NCI-H774 (cell line): ENCODE data around the gene CREBBP.

Experiments
- DNase-seq: peaks from one replicate; lab custom pipeline; 2025; lab: John Stamatoyannopoulos, UW

The CREBBP gene

GRCh38 chr16:3767333-3767986 is 113.1 kb downstream of the CREBBP start:
- no peak for DNase-seq

DNA sequence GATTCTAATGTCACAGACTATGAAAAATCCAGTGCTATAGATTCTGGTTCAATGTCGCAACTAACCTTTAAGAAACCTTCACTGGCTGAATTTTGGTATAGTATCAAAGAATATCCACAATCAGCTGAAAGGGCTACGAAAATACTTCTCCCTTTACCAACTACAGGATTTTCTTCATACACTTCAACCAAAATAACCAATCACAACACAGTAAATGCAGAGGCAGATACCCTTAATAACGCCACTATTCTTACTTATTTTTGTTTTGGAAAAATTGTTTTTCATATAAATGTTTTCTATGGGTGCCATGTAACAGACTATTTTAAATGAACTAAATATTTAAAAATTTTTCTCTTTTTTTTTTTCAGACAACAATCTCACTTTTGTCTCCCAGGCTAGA is 114.3 kb downstream of the CREBBP start:
- DNase-seq, result no peak

DNA sequence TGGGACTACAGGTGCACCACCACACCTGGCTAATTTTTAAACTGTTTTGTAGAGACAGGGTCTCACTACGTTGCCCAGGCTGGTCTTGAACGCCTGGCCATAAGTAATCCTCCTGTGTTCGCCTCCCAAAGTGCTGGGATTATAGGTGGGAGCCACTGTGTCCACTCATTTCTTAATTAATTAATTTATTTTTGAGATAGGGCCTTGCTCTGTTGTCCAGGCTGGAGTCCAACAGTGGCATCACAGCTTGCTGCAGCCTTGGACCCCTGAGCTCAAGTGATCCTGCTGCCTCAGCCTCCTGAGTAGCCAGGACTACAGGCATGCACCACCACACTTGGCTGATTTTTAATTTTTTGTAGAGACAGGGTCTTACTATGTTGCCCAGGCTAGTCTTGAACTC is 116.1 kb downstream of the CREBBP start:
- DNase-seq, result no peak

DNA sequence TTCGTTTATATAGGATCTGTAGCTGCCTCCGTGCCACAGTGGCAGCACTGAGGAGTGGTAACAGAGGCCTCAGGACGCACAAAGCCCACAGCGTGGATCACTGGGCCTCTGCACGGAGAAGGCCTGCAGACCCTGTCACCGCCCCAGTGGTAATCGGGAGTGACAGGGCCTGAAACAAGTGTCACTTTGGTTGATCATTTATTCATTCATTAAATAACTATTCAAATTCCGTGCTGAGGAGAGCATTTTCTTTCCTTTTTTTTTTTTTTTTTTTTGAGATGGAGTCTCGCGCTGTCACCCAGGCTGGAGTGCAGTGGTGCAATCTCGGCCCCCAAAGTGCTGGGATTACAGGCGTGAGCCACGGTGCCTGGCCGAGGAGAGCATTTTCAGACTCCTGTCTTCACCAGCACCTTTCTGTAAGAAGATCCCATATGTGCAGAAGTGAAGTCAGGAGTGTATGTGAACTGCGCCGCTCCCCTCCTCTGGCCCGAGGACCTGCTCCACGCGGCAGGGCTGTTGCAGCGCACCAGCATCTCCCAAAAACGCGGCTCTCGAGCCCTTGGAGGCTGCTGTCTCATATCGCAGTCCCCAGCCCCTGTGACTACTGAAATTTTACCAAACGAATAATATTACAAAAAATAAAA is 118.3 kb downstream of the CREBBP start:
- no peak for DNase-seq

- no peak for DNase-seq
Observed at GRCh38 chr16:3761375-3762106, 119.0 kb downstream of the CREBBP start.

DNA sequence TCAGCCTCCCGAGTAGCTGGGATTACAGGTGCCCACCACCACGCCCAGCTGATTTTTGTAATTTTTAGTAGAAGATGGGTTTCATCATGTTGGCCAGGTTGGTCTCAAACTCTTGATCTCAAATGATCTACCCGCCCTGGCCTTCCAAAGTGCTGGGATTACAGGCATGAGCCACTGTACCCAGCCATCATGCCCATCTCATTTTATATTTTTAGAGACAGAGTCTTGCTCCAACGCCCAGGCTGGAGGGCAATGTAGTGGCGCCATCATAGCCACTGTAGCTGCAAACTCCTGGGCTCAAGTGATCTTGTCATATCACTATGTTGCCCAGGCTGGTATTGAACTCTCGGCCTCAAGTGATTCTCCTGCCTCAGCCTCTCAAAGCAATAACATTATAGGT is 120.0 kb downstream of the CREBBP start:
- DNase-seq, result no peak

DNA sequence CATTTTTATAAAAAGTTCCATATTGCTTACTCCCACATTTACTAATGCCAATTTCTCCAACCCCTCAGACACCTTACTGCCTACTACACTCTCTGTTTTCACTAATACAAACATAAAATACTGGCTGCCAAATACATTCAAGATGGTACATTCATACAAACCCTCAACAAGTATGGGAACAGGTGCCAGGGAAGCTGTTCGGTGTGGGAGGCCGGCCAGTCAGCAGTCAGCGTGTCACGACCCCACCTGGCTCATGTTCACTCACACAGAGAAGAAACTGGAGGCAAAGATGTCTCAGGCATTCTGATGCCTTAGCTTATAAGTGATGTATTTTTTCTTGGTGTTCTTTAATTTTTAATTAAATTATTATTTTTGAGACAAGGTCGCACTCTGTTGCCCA is 120.8 kb downstream of the CREBBP start:
- no peak for DNase-seq

- DNase-seq, result no peak
Observed at GRCh38 chr16:3756113-3756512, 124.4 kb downstream of the CREBBP start.

DNA sequence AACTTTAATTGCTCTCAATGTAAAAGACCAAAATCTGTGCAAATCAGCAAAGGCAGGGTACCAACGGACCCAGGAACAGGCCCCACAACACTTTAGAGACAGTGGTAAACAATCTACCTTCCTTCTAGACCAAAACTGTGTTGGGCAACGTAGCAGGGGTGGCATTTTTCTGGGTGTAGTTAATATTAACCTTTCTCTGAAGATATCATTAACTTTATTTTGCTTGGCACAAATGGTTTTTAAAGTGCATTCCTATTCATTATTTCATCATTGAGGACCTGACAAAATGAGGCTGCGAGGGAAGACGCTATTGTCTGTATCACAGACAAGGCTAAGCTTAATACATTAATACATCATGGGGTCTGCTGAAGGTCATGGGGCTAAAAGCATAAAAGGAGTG is 125.3 kb downstream of the CREBBP start:
- DNase-seq, result no peak

DNA sequence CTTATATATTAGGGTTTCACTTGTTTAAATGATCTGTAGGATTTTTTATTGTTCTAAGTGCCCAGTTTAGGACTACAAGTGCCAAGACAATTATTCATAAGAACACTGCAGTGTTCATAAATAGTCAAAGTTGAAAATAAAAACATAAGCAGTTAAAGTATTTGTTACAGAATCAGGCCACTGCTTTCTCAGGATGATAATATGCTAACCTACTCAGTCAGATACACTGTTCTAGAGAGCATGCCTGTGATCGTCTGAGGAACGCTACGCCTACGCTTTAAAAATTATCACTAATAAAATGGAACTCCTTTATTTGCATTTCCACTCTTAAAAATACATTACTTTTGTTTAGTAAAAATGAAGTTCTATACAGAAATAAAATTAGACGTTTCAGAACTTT is 125.7 kb downstream of the CREBBP start:
- no peak for DNase-seq

GRCh38 chr16:3754081-3754703 is 126.3 kb downstream of the CREBBP start:
- DNase-seq, result no peak

DNA sequence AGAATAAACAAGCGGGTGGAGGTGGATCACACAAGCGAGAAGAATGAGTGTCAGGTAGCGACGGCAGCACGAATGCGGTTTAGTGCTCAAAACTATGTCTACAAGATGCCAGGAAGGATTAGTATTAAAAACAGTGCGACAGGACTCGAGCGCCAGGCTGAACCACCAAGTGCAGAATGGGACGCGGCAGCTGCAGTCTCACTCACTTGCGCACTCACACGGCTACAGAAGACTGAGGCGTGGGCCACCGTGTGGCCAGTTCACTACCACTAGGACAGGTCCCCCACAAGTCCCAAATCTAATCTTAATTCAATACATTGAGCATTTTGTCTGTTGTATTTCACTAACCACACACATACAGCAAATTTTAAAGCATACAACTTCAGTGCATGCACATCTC is 127.5 kb downstream of the CREBBP start:
- DNase-seq, result no peak

GRCh38 chr16:3751878-3752277 is 128.6 kb downstream of the CREBBP start:
- no peak for DNase-seq

GRCh38 chr16:3748307-3748706 is 132.2 kb downstream of the CREBBP start:
- no peak for DNase-seq

DNA sequence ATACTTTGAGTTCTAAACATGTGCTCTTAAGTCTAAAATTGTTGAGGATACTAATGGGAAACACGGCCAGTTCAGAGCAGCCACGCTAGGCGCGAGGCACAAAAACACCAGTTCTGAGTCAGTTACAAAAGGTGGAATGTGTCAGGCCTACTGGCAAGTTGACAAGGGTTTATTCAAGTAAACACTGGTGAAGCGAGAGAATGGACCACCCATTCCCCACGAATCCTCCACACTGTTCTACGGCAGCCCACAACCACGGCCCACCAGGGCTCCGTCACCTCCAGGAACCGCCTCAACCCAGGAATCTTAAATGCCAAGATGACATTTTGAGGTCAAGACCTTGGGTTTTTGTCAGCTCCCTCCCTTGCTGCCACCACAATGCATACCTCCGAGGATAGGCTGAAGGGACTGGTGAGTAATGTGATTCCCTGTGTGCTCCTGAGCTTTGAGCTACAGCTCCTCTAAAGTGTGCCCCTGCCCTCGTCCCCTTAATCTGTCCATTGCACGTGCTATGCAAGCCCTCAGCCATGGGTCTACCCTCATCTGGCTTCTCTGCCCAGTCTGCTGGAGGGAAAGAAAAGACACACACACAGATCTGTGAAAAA is 134.7 kb downstream of the CREBBP start:
- no peak for DNase-seq

GRCh38 chr16:3744018-3744417 is 136.5 kb downstream of the CREBBP start:
- no peak for DNase-seq

- no peak for DNase-seq
Observed at GRCh38 chr16:3740934-3741333, 139.6 kb downstream of the CREBBP start.

GRCh38 chr16:3740186-3740585 is 140.3 kb downstream of the CREBBP start:
- no peak for DNase-seq

DNA sequence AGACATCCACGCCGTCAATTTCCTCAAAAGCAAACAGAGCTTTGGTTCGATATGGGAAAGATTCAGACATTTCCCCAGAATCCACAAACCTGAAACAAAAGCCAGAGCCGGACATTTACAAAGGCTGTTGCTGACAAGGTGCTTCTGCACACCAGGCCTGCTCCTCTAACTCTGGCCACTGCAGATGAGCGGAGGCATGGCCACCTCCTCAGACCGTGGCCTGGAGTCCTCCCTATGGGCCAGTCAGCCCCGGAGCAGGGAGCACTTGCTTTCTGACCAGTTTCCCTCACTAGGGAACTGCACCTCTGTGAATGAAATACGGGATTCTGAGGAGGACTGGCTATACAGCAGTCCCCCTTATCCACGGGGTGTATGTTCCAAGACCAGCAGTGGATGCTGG is 140.9 kb downstream of the CREBBP start:
- DNase-seq, result no peak

- DNase-seq, result no peak
Observed at GRCh38 chr16:3738541-3738940, 142.0 kb downstream of the CREBBP start.

DNA sequence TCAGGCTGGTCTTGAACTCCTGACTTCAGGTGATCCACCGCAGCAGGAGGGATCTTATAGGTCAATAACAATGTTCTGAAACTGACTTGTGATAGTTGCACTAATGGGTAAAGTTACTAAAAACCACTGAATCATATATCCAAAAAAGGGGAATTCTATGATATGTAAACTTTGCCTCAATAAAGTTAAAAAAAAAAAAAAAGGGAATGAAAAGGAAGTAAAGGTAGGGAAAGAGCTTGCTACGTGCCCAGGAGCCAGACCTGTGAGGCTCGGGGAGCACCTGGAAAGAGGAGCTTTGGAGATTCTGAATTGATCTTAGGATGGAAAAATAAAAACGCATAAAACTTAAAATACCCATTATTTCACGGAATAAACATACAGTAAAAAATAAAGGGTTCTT is 142.4 kb downstream of the CREBBP start:
- DNase-seq, result no peak

GRCh38 chr16:3737181-3737580 is 143.3 kb downstream of the CREBBP start:
- DNase-seq, result no peak

DNA sequence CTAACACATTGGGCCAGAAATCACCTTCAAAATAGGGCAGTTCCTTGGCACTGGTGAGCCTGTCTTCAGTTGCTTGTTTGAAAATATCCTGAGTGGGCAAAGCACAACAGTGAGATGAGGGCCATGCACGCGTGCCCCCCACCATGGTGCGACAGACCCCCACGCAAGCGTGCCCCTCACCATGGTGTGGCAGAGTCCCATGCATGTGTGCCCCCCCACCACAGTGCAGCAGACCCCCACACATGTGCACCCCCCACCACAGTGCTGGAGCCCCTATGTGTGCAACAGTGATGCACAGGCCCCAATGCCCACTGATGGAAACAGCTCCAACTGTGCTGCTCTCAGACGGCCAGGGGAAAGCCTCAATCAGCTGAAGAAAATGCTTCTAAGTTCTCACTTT is 144.4 kb downstream of the CREBBP start:
- no peak for DNase-seq
